Large intestine (tissue), 3 donors: ENCODE data around the gene TRAF2. TPM values are rescaled to one million over a fixed set of nuclear protein-coding genes. Genes with fewer than 3 reads are reported as not detected.

Experiments
- DNase-seq, 2 donors: peaks; one replicate each; pipeline versions ENCODE4 v3.0.0 to v3.0.0-alpha.2; 2013
- H3K27ac ChIP-seq: one replicate; pipeline ENCODE4 v1.5.1; 2013; ENCODE audit warnings: low read length
- H3K27me3 ChIP-seq: 2 replicates; pipeline ENCODE4 v1.6.1; 2013; ENCODE audit warnings: low read length; ENCODE audit not compliant: control insufficient read depth, insufficient read depth
- H3K36me3 ChIP-seq: 2 replicates; pipeline ENCODE4 v1.6.1; 2013; ENCODE audit warnings: low read length; ENCODE audit not compliant: control insufficient read depth, insufficient read depth
- H3K4me1 ChIP-seq: one replicate; pipeline ENCODE4 v1.6.1; 2013; ENCODE audit warnings: low read length; ENCODE audit not compliant: control insufficient read depth, insufficient read depth
- H3K4me3 ChIP-seq: one replicate; pipeline ENCODE4 v1.5.1; 2013; ENCODE audit warnings: low read length
- H3K9me3 ChIP-seq: one replicate; pipeline ENCODE4 v1.6.1; 2013; ENCODE audit warnings: mild to moderate bottlenecking, low read depth, low read length, moderate library complexity; ENCODE audit not compliant: control insufficient read depth
- WGBS: methylation state at CpG from one replicate; pipeline ENCODE4 v1.1.5; 2013; ENCODE audit warnings: low lambda C conversion rate; ENCODE audit not compliant: insufficient coverage; 5-methylcytosine and 5-hydroxymethylcytosine counted together
- polyA plus RNA-seq: library from polyadenylated mRNA; unstranded; fragments of 120-200 nt; gene quantifications from one replicate; pipeline ENCODE4 v1.2.1, GENCODE V29; 2013

TRAF2 gene
- polyA plus RNA-seq, 1 donor = 18.5 TPM

GRCh38 chr9:136964833-136965422 is 78.6 kb downstream of the TRAF2 start:
- no peaks in the 10 kb centered on the region for H3K9me3 ChIP-seq
- H3K36me3 ChIP-seq = no peaks in the 10 kb centered on the region
- H3K27ac ChIP-seq = no peak overlapping the region
- peaks cover 17% of the 10 kb centered on the region for H3K27me3 ChIP-seq
- peaks cover 12% of the 10 kb centered on the region for H3K4me1 ChIP-seq
- no peak overlapping the region for H3K4me3 ChIP-seq
- DNase-seq = no peak
- WGBS = no CpG with 5 or more reads among the region's 26 CpGs

- Histone ChIP-seq H3K4me3 (no peak overlapping the region), H3K4me1 (peaks cover 12% of the 10 kb centered on the region), H3K27me3 (peaks cover 17% of the 10 kb centered on the region), H3K27ac (no peak overlapping the region), H3K9me3 (no peaks in the 10 kb centered on the region), H3K36me3 (no peaks in the 10 kb centered on the region)
- DNase-seq = peak in 1 of 2 donors; percentile 37
- WGBS = no CpG with 5 or more reads among the region's 23 CpGs
These were observed 79.6 kb downstream of the TRAF2 start for GRCh38 chr9:136965771-136966484.

- no peak for DNase-seq
- Histone ChIP-seq H3K36me3 (no peaks in the 10 kb centered on the region), H3K27me3 (peaks cover 12% of the 10 kb centered on the region), H3K4me3 (no peak overlapping the region), H3K4me1 (peaks cover 12% of the 10 kb centered on the region), H3K9me3 (no peaks in the 10 kb centered on the region), H3K27ac (no peak overlapping the region)
- WGBS = no CpG with 5 or more reads among the region's 17 CpGs
These were observed 82.2 kb downstream of the TRAF2 start for GRCh38 chr9:136968333-136969127.

- Histone ChIP-seq H3K27me3 (peaks cover 12% of the 10 kb centered on the region), H3K4me1 (peaks cover 10% of the 10 kb centered on the region), H3K27ac (no peak overlapping the region), H3K36me3 (no peaks in the 10 kb centered on the region), H3K4me3 (no peak overlapping the region), H3K9me3 (no peaks in the 10 kb centered on the region)
- WGBS = no CpG with 5 or more reads among the region's 17 CpGs
- DNase-seq = no peak
These were observed 82.8 kb downstream of the TRAF2 start for GRCh38 chr9:136969150-136969549.

GRCh38 chr9:136969774-136970173 is 83.5 kb downstream of the TRAF2 start:
- Histone ChIP-seq H3K9me3 (no peaks in the 10 kb centered on the region), H3K27ac (no peak overlapping the region), H3K36me3 (no peaks in the 10 kb centered on the region), H3K27me3 (peaks cover 10% of the 10 kb centered on the region), H3K4me1 (peaks cover 4% of the 10 kb centered on the region), H3K4me3 (no peak overlapping the region)
- no CpG with 5 or more reads among the region's 5 CpGs for WGBS
- no peak for DNase-seq

GRCh38 chr9:136970361-136970760 is 84.0 kb downstream of the TRAF2 start:
- Histone ChIP-seq H3K36me3 (no peaks in the 10 kb centered on the region), H3K9me3 (no peaks in the 10 kb centered on the region), H3K4me1 (peaks cover 4% of the 10 kb centered on the region), H3K27ac (no peak overlapping the region), H3K27me3 (peaks cover 10% of the 10 kb centered on the region), H3K4me3 (no peak overlapping the region)
- WGBS = no CpG with 5 or more reads among the region's 11 CpGs
- DNase-seq = no peak

GRCh38 chr9:136971746-136972145 is 85.4 kb downstream of the TRAF2 start:
- WGBS = no CpG with 5 or more reads among the region's 14 CpGs
- H3K36me3 ChIP-seq = no peaks in the 10 kb centered on the region
- no peak for DNase-seq
- no peak overlapping the region for H3K4me3 ChIP-seq
- H3K27ac ChIP-seq = no peak overlapping the region
- no peaks in the 10 kb centered on the region for H3K27me3 ChIP-seq
- no peaks in the 10 kb centered on the region for H3K4me1 ChIP-seq
- H3K9me3 ChIP-seq = no peaks in the 10 kb centered on the region

- H3K27me3 ChIP-seq = no peaks in the 10 kb centered on the region
- no peaks in the 10 kb centered on the region for H3K36me3 ChIP-seq
- H3K9me3 ChIP-seq = no peaks in the 10 kb centered on the region
- peaks cover under 1% of the 10 kb centered on the region for H3K4me1 ChIP-seq
- WGBS = 75% methylated on average over 2 of the region's 11 CpGs
- no peak for DNase-seq
- no peak overlapping the region for H3K27ac ChIP-seq
- no peak overlapping the region for H3K4me3 ChIP-seq
These were observed 86.0 kb downstream of the TRAF2 start for GRCh38 chr9:136972335-136972734.

GRCh38 chr9:136972743-136973142 is 86.4 kb downstream of the TRAF2 start:
- no peak for DNase-seq
- Histone ChIP-seq H3K36me3 (no peaks in the 10 kb centered on the region), H3K27ac (no peak overlapping the region), H3K9me3 (no peaks in the 10 kb centered on the region), H3K4me3 (no peak overlapping the region), H3K4me1 (peaks cover 4% of the 10 kb centered on the region), H3K27me3 (peaks cover 3% of the 10 kb centered on the region)
- 60% methylated on average over 1 of the region's 13 CpGs for WGBS
